Adrenal gland (tissue), 12 donors: Measurements from ENCODE around the gene ITIH2. TPM values are rescaled to one million over a fixed set of nuclear protein-coding genes. Genes with fewer than 3 reads are reported as not detected.

ENCODE experiments used
- DNase-seq, 7 donors: peaks; one replicate each; pipeline ENCODE4 v3.0.0-alpha.2; 2019 to 2020
- H3K27ac ChIP-seq, 5 donors: fragments of 200-600 bp; sonication (generic) in 4 of 5; 1 replicate in 3 of 5; 2 replicates in 2 of 5; pipeline versions ENCODE4 v1.5.1 to v1.8.0; 2016 to 2020; ENCODE audit warnings: mild to moderate bottlenecking in 1 of 5
- H3K27me3 ChIP-seq: fragments of 200-600 bp; 2 replicates; pipeline ENCODE4 v1.8.0; 2021
- H3K36me3 ChIP-seq, 2 donors: fragments of 200-600 bp; replicated peaks in 1 of 2; 1 replicate in 1 of 2; 2 replicates in 1 of 2; pipeline versions ENCODE4 v1.5.1 to v1.8.0; 2018 to 2022
- H3K4me1 ChIP-seq, 2 donors: fragments of 200-600 bp; replicated peaks in 1 of 2; 1 replicate in 1 of 2; 2 replicates in 1 of 2; pipeline versions ENCODE4 v1.5.1 to v1.8.0; 2018 to 2021
- H3K4me3 ChIP-seq, 4 donors: fragments of 200-600 bp; sonication (generic) in 3 of 4; one replicate each; pipeline ENCODE4 v1.5.1; 2016 to 2018
- H3K9me3 ChIP-seq, 3 donors: fragments of 200-600 bp; sonication (generic) in 1 of 3; replicated peaks in 1 of 3; 1 replicate in 2 of 3; 2 replicates in 1 of 3; pipeline versions ENCODE4 v1.5.1 to v1.8.0; 2016 to 2021
- POLR2A ChIP-seq, 2 donors: fragments of 450-650 bp; IDR thresholded peaks; one replicate each; pipeline ENCODE4 v1.6.1; 2017; ENCODE audit warnings: antibody characterized with exemption in 2 of 2, mild to moderate bottlenecking in 2 of 2, moderate library complexity in 1 of 2
- WGBS, 4 donors: extraction: QIAGEN DNeasy Blood & Tissue Kit in 2 of 4; methylation state at CpG; one replicate each; pipeline versions ENCODE4 v1.1.5 to v1.1.7; 2013 to 2017; 5-methylcytosine and 5-hydroxymethylcytosine counted together
- intact Hi-C, 2 donors: fragments of 100-400 bp; cut with DNase I; formaldehyde crosslinking; loops; one replicate each; pipeline versions ENCODE4 v1.14.1 to v1.15.0; 2022 to 2023
- polyA plus RNA-seq, 3 donors: library from polyadenylated mRNA; stranded (reverse); fragments of 200-250 nt in 2 of 3; fragments of 350-450 nt in 1 of 3; fragmentation: Illumina TruSeq in 1 of 3; extraction: RNeasy Lipid Tissue Mini Kit (QIAGEN cat#74804) in 1 of 3; gene quantifications; one replicate each; pipeline ENCODE4 v1.2.3, GENCODE V29; 2013 to 2014
- total RNA-seq, 9 donors: library from RNA; depleted of rRNA in 4 of 9; stranded (reverse); fragments of >200 nt in 4 of 9; fragments of 120-200 nt in 1 of 9; fragmentation: NEBNext Ultra II Directional in 1 of 9; extraction: Animal tissue kit (Norgen Biotek cat#: 25700) in 1 of 9; gene quantifications; one replicate each; pipeline versions ENCODE4 v1.1.0 to v1.2.4, GENCODE V29; 2013 to 2023
- TF ChIP-seq, protein P1 (sequence below), 6 experiments: fragments of 450-650 bp in 4 of 6; fragments of 200-600 bp in 2 of 6; sonication (generic) in 1 of 6; IDR thresholded peaks; 1 replicate in 5 of 6; 2 replicates in 1 of 6; pipeline versions ENCODE4 v1.5.1 to v1.8.0; 2016 to 2021; ENCODE audit warnings: antibody characterized with exemption in 6 of 6, mild to moderate bottlenecking in 2 of 6, moderate library complexity in 1 of 6
- donor health status: healthy with polysubstance abuse.
- donor health status: Bipolar disorder and iron deficiency.
- donor health status: DM: yes; HTN: yes; CAD: no.
- donor health status: DM: no; HTN: no; CAD: no.
- donor health status: DM: no; HTN: no; CAD: no.
- donor health status: DM: yes; HTN: yes; CAD: no.

Gene ITIH2
- total and polyA plus RNA-seq, 12 donors = 0.03 to 1.6 (median 0.22) TPM; not detected in 1

DNA sequence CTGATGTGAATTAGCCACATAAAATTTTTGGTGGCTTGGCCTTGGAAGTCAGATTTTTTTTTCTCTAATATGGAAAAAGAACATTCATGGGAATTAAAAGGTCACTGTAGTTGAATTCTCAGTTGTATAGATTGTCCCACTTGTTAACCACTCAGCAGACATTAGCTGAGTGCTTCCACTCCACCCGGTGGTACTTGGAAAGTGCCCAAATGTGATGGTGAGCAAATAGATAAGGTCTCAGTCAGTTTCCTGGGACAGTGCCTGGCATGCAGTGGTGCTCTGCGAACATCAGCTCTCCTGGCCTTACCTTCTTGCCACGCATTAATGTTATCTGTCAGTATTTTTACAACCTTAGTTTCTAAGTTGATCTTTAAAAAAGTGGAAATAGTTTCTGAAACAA, 86.3 kb downstream of the ITIH2 start:
- no peaks in the 10 kb centered on the region for H3K36me3 ChIP-seq
- no peaks in the 10 kb centered on the region for H3K27me3 ChIP-seq
- H3K27ac ChIP-seq = peak overlapping the region in 3 of 5 donors; percentile 90 to 95 (median 91)
- H3K9me3 ChIP-seq = no peaks in the 10 kb centered on the region
- 16 to 31% (median 25%) methylated on average over 3 of the region's 3 CpGs for WGBS, 4 donors
- H3K4me3 ChIP-seq = peak overlapping the region in 2 of 4 donors; percentile 46 to 86
- peaks cover 43 to 71% of the 10 kb centered on the region in 2 donors for H3K4me1 ChIP-seq
- TF ChIP-seq POLR2A (IDR thresholded peaks at IDR 0.05) = no peak
- TF ChIP-seq, protein P1, sequence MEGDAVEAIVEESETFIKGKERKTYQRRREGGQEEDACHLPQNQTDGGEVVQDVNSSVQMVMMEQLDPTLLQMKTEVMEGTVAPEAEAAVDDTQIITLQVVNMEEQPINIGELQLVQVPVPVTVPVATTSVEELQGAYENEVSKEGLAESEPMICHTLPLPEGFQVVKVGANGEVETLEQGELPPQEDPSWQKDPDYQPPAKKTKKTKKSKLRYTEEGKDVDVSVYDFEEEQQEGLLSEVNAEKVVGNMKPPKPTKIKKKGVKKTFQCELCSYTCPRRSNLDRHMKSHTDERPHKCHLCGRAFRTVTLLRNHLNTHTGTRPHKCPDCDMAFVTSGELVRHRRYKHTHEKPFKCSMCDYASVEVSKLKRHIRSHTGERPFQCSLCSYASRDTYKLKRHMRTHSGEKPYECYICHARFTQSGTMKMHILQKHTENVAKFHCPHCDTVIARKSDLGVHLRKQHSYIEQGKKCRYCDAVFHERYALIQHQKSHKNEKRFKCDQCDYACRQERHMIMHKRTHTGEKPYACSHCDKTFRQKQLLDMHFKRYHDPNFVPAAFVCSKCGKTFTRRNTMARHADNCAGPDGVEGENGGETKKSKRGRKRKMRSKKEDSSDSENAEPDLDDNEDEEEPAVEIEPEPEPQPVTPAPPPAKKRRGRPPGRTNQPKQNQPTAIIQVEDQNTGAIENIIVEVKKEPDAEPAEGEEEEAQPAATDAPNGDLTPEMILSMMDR (IDR thresholded peaks at IDR 0.05) = no peak
- intact Hi-C loops = no loop called here
- peak in 6 of 7 donors; percentile 38 to 76 (median 53) for DNase-seq

DNA sequence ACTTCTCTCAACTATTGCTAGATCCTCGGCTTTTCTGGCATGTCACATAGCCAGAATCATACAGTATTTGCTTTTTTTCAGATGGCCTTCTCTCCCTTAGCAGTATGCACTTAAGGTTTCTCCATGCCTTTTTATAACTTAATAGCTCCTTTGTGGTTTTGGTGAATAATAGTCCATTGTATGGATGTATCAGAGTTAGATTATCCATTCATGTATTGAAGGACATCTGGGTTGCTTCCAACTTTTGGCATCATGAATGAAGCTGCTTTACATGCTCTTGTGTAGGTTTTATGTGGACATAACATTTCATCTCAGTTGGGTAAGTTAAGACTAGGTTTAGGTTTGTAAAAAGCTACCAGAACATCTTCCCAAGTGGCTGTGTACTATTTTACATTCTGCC, 89.4 kb downstream of the ITIH2 start:
- Histone ChIP-seq H3K36me3 (peaks cover 0 to 8% of the 10 kb centered on the region in 2 donors), H3K4me3 (no peak overlapping the region), H3K4me1 (peaks cover 43 to 87% of the 10 kb centered on the region in 2 donors), H3K9me3 (no peaks in the 10 kb centered on the region), H3K27ac (no peak overlapping the region), H3K27me3 (no peaks in the 10 kb centered on the region)
- TF ChIP-seq, protein P1 (IDR thresholded peaks at IDR 0.05) = no peak
- no peak for TF ChIP-seq POLR2A (IDR thresholded peaks at IDR 0.05)
- intact Hi-C loops = no loop called here
- WGBS, 4 donors = 72 to 79% (median 73%) methylated on average over 1 of the region's 1 CpG
- DNase-seq = no peak

DNA sequence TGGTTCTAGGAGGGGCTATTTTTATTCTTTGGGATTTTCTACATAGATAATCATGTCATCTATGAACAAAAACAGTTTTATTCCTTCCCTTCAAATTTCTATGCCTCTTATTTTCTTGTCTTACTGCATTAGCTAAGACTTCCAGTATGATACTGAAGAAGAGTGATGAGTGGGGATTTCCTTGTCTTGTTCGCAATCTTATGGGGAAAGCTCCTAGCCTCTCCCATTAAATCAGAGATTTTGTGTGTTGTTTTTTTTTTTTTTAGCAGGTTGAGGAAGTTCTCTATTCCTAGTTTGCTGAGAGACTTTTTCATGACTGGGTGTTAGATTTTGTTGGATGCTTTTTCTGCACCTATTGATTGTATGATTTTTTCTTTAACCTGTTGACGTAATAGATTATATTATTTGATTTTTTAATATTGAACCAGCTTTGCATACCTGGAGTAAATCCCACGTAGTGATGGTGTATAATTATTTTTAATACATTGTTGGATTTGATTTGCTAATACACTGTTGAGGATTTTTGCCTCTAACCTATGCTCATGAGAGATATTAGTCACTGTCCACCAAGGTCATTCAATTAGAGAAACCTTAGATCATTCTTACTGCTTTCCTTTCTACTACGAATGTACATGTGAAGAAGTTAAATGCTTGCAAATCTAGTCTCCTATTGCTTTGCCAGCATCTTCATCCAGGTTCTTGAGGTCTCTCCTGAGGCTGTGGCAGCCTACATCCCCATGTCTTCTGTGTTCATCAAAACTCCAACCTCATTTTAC, 91.3 kb downstream of the ITIH2 start:
- no peak overlapping the region for H3K4me3 ChIP-seq
- H3K9me3 ChIP-seq = no peaks in the 10 kb centered on the region
- TF ChIP-seq POLR2A (IDR thresholded peaks at IDR 0.05) = peak in 1 of 2 donors; percentile 39
- TF ChIP-seq, protein P1 (IDR thresholded peaks at IDR 0.05) = no peak
- peak overlapping the region; percentile 67 to 93 (median 71) for H3K27ac ChIP-seq
- no peaks in the 10 kb centered on the region for H3K27me3 ChIP-seq
- peaks cover 44 to 95% of the 10 kb centered on the region in 2 donors for H3K4me1 ChIP-seq
- DNase-seq = no peak
- 48 to 60% (median 54%) methylated on average over 4 of the region's 4 CpGs for WGBS, 4 donors
- intact Hi-C loops = no loop called here
- peaks cover 0 to 20% of the 10 kb centered on the region in 2 donors for H3K36me3 ChIP-seq

DNA sequence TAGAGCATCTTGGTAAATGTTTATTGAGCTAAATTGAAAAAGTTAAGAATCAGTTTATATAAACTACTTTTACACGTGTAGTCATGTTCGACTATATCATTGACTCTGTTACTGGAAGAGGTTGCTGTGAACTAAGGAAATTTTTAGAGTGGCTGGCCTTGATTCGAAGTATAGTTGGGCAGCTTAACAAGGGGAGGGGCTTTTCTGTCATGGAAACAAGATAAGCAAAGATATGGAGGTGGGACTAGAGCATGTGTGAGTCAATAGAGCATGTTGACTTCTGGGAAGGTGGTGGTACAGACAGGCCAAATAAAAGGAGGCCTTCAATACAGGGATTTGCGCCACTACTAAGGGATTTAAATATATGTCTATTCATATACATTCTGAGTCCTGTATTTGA, 92.5 kb downstream of the ITIH2 start:
- no peaks in the 10 kb centered on the region for H3K27me3 ChIP-seq
- H3K27ac ChIP-seq = peak overlapping the region; percentile 67 to 93 (median 71)
- 32 to 43% (median 39%) methylated on average over 4 of the region's 4 CpGs for WGBS, 4 donors
- peak in 1 of 2 donors; percentile 24 for TF ChIP-seq POLR2A (IDR thresholded peaks at IDR 0.05)
- TF ChIP-seq, protein P1 (IDR thresholded peaks at IDR 0.05) = no peak
- DNase-seq = peak in 6 of 7 donors; percentile 48 to 81 (median 72)
- peak overlapping the region in 1 of 4 donors; percentile 4 for H3K4me3 ChIP-seq
- H3K36me3 ChIP-seq = peaks cover 0 to 32% of the 10 kb centered on the region in 2 donors
- intact Hi-C loops = no loop called here
- no peaks in the 10 kb centered on the region for H3K9me3 ChIP-seq
- peaks cover 32 to 83% of the 10 kb centered on the region in 2 donors for H3K4me1 ChIP-seq
